Islet precursor cell (in vitro differentiated cells): ENCODE data around the gene HIVEP3.
A peak's percentile ranks its signal among the peaks of the same experiment; 100 is the strongest.

Source experiments
- DNase-seq: peaks from one replicate; pipeline ENCODE4 v3.0.0-alpha.2; 2018

Gene HIVEP3

DNA sequence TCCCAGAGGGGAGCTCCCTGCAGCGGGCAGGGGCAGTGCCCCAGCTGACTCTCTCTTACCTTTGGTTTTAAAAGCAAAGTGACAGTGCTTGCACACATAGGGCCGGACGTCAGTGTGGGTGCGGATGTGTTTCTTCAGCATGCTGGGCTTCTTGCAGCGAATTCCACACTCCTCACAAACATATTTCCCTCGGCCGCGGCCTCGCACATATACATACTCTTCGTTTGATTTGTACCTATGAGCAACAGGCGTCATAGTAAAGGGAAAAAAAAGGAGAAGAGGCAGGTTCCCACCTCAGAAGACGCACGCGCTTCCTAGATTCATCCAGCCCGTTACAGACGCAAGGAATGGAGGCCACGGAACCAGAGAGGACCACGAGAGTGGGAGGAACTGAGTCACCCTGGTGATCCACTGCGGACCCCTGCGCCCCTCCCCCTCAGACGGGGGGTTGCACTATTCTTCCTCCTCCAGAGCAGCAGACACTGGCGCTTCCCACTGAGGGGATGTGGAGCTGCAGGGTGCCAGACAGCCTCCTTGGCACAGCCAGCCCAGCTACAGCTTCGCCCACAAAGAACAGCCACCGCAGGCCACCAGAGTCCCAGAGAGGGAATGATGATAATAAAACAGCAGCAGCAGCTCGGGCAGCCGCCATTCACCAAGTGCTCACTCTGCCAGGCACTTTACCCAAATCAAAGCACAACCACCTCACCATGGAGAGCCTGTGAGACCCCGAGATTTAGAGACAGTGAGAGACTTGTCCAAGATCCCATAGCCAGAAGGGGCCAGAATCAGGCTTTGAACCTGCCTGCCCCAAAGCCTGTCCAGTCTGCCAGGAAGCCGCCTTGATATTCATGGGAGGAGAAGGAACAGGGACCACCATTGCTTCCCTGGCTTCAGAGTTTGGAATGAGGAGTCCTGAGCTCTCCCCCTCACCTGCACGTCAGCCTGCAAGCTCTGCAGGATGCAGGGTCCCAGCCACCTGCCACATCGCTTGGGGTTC is 393.7 kb downstream of the HIVEP3 start:
- DNase-seq, result no peak

DNA sequence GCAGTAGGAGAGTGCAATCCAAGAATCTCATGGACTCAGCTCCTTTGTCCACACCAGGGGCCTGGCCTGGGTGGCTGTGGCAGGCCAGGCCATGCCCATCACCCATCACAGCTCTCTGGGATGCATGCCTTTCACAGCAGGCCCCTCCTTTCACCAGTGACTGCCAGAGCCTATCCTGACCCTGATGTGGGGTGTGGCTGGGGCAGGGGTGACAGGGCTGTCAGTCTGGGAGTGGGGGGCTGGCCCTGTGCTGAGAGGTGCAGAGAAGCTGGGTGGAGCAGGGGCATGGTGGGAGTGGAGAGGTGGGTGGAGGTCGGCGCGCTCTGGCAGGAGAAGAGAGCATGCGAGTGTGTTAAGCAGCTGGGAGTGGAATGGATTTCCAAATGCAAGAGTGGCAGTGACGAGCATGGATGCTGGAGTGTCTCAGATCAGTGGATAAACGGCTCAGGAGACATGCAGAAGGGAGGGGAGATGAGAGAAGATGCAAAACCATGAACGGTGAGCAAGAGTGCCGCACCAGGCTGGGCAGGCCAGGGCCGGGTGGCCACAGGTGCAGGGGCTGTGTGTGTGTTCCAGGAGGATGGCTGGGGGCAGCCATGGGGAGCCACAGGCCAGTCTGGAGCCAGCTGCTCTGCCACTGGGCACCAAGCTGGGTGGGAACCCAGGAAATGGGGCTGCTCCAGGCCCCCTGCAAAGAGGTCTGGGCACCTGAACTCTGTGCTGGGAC is 394.6 kb downstream of the HIVEP3 start:
- DNase-seq, result no peak

DNA sequence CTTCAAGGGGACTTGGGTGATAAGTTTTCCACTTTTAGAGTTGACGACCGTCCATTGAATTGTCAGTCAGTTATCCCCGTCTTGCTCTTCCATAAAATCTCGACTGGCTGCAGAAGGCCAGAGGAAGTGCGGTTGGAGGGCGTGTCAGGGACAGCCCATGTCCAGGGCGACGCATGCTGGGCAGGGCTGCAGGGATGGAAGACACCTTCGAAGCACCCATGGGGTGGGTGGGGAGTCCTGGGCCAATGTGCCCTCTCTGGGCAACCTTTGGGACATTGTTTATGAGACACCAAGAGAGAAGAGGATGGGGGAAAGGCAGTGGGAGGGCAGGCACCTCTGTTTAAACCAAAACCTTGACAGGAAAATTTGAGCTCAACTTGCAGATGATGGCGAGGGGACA is 395.7 kb downstream of the HIVEP3 start:
- no peak for DNase-seq

DNA sequence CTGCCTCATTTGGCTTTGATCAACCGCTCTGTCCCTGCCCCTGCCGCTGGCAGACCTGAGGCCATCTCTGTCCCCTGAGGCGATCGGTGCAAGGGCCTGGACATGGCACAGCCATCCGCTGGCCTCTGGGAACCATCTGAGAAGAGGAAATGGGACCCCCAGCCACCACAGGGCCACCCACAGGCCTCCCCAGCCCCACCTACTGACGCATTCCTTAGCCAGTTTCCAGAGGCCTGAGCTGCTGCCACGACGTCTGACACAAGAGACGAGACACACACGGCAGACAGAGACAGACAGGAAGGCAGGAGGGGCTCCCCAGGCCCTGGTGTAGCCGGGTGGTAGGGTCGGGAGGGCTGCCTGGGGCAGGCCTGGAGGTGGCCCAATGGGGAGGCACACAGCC is 397.0 kb downstream of the HIVEP3 start:
- peak; percentile 96 for DNase-seq

DNA sequence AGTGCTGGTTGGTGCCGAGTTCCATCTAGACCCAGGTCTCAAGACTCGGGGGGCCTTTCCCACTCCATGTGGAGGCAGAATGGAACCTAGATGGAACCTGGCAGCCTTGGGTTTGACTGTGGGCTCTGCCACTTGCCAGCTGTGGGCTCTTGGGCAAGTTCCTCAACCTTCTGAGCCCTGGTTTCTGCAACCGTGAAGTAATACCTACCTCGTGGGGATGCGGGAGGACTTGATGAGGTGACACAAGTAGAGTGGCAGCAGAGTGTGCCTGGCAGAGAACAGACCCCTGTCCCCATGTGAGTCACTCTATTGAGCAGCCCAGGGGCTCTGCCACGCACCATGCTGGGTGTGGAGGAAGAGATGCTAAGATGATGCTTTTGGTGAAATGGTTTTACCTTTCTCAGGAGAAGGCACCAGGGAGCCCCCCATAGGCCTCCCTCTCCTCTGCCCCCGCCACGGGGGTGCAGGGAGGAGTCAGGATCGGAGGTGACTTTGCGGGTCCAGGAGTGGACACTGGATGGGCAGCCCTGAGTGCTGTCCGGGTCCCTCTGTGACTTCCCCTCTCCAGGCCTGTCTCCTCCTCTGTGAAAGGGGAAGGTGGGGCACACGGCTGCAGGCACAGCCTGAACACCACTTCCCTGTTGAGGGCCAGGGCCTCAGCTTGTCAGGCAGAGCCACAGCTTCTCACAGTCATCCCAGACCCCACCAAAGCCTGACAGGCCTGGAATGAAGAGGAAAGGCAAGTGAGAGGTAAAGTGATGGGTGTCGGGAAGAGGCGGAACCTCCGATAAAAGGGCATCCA is 397.6 kb downstream of the HIVEP3 start:
- no peak for DNase-seq

DNA sequence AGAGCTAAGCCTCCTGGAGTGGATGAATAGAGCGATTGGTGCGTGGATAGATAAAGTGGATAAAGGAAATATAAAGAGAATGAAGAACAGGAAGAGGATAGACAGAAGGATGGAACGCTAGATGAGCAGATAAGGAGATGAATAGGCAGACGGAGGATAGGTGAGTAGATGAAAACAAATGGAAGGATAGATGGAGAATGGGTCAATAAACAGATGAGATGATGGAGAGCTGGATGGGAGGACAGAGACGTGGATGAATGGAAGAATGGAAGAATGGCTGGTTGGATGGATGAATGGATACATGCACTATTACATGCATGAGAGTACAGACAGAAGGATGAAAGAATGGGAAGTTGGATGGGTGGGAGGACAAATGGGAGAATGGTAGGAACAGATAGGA is 399.1 kb downstream of the HIVEP3 start:
- no peak for DNase-seq

DNA sequence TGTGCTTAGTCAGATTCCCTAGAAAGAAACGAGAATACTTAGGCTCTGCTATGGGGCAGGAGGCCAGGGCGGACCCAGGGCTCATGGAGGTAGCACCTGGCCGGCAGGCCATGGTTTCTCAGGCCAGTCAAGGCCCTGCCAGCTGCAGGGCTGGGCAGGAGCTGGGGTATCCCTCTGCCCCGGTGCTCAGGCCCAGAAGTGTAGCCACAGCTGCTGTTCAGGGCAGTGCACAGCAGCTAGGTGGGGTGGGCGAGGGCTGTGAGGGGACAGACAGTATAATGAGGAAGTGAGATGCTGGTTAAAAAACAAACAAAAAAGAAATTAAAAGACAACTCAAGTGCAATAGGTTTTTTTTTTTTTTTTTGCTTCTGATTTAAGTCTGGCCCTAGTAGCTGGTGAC is 400.3 kb downstream of the HIVEP3 start:
- no peak for DNase-seq

DNA sequence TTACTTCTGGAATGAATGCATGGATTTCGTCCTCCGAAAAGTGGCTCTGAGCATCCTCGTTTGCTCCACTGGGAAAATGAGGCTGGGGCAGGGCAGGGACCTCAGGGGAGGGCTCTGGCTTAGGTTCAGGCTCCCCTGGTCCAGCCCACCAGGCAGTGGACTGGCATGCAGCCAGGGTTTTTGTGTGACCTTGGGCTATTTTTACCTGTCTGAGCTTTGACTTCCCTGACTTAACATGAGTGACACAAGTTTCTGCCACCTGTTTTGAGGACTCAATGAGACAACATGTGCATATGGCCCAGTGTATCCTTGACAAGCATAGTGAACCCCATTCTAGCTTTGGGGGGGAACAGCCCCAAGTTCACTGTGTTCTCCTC is 401.7 kb downstream of the HIVEP3 start:
- DNase-seq, result no peak

DNA sequence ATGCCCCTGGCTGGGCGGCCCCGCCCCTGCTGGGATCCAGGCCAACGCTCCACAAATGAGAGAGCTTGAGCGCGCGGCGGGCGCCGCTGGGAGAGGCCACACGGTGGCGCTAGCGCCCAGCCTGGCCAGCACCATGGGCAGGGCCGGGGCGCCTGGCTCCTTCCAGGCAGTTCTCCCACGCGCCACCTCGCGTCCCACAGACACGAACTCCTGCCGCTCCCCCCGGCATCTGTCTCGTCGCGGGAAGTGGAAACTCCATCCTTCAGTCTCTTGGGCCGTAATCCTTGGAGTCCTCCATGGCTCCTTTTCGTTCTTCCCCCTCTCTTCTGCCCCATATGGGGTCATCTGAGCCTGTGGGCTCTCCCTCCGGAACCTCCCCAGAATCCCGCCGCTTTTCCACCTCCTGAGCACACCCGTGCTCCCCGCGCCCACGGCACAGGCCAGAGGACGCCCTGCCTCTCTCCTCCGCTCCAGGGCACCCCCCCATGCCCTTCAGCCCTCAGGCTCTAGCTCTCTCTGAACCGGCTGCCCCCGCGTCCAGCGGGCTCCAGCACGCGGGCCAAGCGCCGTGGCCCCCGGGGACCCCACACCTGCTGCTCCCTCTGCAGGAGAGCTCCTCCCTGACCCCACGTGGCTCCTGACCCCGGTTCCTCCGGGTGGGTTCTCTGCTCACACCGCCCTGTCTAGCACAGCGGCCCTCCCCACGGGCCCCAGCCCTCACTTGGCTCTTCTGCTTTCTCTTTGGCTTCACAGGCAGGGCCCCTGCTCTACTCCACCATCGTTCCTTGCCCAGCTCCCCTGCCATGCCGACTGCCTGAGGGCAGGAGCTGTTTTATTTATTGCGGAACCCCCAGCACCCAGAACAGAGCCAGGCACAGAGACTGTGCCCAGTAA is 402.3 kb downstream of the HIVEP3 start:
- peak; percentile 96 for DNase-seq

DNA sequence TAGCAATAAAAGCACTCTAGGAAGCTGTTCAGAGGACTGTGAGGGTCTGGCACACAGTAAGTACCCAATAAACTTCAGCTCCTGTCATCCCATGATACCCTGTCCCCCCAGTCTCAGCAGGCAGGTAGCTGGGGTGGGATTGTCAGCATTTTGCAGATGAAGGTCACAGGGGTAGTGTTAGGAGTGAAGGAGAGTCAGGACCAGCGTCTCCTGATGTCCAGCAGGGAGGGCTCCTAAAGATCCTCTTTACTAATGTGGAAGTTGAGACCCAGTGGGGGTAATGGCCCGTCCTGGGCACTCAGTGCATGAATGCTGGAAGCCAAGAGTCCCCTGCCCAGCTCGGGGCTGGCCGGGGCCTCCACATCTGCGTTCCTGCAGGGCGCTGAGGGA is 402.9 kb downstream of the HIVEP3 start:
- no peak for DNase-seq

DNA sequence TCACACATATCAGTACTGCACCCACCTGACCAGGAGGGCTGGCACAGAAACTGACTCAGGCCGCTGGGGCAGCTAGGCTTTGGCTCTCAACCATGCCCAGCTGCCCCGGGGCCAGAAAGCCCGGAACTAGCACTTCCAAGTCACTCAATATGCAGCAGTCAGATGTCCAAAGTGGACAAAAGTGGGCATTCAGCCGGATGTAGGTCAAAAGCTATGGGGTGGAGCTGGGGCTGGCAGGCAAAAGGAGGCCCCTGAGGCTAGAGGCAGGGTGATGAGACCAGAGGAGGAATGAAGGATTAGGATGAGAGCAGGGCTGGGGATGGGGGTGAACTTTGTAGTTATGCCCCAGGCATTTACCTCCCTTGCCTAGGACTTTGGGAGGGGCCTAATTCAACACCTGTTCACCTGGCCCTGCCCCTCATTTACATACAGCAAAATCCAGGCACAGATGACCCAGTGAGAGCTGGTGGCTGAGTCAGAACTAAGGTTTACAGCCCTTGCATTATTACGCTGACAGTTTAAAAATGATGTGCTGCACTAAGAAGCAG is 403.5 kb downstream of the HIVEP3 start:
- peak; percentile 79 for DNase-seq

DNA sequence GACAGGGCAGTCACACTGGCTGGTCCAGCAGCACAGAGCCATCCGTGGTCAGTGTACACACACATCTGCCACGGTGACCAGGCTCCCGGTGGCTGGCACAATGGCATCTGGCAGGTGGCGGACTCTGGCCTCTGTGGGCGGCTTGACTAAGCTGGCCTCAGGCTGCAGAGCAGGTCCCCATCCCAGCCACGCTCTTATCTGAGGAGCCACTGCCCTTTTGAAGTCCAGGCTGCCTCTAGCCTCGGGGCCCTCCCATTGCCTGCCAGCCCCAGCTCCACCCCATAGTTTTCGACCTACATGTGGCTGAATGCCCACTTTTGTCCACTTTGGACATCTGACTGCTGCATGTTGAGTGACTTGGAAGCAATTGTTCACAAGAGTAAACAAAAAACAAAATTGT is 404.3 kb downstream of the HIVEP3 start:
- DNase-seq, result no peak

DNA sequence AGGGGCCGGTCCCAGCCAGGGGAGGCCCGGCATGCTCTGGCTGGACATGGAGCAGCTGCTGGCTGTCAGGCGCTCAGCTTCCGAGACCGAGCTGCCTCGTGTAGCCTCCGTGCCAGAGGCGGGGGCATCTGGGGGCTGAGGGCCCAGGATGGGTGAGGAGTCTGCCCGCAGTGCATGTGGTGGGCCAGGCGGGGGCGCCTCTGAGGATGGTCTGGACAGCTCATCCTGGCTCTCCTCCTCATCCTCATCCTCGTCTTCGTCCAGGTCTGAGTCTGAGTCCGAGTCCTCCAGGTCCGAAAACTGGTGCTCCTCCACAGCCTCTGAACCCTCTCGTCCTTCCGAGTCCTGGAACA is 405.4 kb downstream of the HIVEP3 start:
- DNase-seq, result no peak

DNA sequence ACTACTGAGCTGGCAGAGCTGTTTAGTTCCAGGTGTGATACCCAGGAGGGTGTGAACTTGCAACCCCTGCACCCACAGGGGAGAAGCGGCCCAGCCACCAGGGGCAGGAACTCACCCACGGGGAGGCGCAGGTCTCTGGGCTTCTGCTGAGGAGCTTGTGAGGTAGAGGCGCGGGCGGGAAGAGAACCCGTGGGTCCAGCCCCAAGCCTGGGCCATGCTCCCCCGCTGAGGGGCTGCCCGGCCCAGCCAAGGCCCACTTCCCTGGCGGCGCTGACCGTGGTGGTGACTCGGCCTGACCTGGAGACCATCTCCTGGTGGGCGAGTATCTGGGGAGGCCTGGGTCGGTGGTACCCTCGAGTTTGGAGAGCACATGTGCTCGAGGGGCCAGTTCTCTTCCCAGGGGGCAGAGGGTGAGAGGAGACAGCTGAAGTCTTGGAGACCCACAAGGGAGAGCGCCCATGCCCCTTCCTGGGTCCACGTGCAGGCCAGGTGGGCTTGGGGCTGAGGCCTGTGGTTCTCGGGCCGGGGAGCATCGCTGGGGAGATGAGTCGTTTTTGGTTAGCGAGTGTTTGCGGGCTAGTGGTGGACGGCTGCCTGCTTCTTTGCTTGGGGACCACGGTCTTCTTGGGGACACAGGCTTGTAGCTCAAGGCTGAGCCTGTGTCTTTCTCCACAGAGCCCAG is 405.9 kb downstream of the HIVEP3 start:
- no peak for DNase-seq

DNA sequence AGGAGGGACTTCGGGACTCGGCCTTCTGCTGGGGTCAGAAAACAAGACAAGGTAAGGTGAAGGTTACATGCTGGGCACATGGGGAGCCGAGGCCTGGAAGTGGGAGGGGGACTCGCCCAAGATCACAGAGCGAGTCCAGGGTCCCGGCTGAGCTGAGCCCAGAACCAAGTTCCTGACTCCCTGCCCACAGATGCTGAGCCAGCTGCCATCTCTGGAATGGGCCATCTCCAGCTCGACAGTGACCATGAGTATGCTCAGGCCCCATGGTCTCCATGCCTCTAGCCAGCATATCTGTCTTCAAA is 407.5 kb downstream of the HIVEP3 start:
- no peak for DNase-seq

DNA sequence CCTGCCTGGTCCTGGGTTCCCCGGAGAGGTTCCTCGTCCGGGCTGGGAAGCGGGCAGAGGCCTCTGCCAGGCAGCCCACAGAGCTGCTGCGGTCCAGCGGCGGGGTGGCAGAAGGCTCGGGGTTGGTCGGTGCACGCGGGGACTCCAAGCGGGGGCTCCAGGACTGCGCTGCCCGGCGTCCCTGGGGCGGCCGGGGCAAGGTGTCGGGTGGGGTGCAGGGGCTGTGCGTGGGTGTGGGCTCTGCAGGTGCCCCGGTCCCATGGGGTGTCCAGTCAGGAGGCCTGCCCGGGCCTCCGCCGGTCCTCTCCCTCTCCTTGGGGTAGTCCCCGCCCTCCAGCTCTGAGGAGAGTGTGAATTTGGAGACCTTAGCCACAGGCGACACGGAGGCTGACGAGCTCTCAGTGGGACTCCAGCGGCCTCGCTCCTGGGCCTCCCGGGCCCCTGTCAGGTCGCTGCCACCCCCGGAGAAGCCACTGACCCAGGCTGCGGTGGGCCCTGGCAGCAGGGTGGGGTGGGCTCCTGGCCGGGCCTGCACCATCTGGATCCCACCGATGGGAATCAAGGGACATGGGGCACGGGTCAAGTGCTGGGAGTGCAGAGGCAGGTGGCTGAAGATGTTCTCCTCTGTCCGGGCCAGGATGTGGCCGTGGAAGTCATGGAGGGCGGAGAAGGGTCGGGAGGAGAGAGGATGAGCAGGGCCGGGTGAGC is 408.0 kb downstream of the HIVEP3 start:
- DNase-seq, result no peak

DNA sequence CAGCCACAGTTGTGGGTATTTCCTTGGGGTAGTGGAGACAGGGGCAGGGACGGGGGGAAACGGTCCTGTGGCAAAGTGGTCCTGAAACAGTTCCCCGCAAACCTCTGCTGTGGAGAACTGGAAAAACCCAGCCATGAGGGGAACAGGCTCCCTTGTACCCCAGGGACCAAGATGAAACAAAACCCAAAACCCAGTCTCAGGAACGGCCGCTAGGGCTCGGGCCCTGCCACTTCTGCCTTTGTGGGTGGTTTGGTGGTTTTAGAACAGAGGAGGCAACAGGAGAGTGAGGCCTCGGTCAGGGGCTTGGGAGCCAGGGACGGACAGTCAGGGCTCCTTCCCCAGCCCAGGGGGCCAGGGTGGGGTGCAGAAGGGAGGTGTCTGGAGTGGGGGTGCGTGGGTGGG is 409.5 kb downstream of the HIVEP3 start:
- no peak for DNase-seq

DNA sequence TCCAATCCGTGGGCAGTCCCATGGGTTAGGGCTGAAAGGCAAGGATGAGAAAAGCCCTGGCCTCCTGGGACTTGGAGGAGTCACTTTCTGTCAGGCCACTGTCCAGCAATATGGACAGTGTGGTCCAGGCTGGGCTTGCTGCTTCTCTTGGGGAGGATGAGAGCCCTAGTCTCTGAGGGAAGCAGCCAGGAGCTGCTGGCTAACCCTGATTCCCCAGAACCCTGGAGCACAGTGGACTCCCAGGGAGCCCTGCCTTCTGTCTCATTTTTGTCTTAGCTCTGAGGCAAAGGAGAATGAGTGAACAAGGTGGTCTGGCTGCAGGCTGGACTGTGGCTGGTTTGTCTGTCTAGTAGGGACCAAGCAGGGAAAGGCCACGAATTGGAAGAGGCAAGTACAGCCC is 410.4 kb downstream of the HIVEP3 start:
- DNase-seq, result peak; percentile 53

DNA sequence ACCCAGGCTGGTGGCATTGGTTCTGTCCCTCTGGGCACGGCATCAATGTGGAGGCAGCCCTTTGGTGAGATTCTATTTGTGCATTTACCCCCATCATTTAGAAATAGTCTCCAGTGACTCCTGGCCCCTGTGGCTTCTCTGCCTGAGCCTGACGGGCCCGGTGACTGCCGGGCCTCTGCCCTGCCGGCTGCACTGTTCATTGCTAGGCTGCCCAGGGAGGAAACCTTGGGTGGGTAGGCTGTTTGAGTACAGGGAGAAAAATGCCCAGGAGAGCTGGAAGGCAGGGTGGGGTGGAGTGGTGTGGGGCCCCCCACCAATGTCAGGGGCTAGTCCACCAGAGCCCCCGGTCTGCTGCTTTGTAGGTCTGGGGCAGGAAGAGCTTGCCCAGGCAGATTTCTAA is 410.9 kb downstream of the HIVEP3 start:
- no peak for DNase-seq

DNA sequence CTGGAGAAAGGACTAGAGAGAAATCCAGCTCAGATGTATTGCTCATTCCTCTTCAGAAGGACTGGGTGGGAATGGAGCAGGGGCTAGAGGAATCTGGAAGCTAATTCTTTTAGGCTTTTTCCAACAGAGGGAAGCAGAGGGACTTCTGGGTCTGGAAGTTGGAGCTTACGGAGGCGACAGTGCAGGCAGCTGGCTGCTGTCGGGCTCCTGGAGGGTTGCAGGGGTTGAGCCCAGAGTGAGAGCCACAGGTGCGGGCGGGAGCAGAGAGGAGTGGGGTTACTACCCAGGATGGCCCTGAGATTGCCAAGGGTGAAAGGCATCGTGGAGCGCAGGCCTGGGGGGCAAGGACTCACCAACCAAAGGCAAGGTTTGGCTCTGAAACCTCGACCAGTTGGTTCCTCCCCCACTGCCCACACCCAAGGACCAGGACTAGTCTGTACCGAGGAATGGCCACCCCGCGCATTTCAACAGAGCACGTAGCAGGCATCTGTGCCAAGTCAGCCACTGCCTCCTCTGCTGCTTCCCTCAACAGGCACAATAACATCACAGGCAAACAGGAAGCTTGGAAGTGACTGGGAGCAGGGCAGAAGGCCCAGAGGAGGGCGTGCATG is 411.5 kb downstream of the HIVEP3 start:
- DNase-seq, result peak; percentile 49
